HG02970 (cell line): ENCODE data around the gene ZNF638.

Experiments used
- ATAC-seq: cut with Tn5 transposase; IDR thresholded peaks from one replicate; pipeline ENCODE4 v1.9.1; 2021; ENCODE audit warnings: mild to moderate bottlenecking, moderate library complexity, moderate number of reproducible peaks; ENCODE audit not compliant: unreplicated experiment, low FRiP score

Gene ZNF638

DNA sequence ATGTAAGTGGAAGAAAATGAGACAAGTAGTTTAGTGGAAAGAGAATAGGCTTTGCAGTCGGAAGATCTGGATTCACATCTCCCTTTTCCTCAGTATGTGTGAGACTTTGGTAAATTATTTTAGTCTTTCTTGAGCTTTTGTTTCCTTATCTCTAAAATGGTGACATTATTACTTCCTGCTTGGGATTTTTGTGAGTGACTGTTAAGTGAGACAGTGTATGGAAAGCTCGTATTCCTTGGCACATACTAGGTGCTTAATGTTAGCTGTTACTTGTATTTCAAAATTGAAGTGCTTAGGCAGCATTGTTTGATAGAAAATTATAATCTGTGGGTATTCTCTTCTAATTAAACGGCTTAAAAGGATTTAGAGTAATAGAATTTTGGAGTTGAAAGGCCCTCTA lies 2.0 kb downstream of the ZNF638 start:
- ATAC-seq, result no peak

GRCh38 chr2:71336384-71336783 lies 4.8 kb downstream of the ZNF638 start:
- no peak for ATAC-seq

GRCh38 chr2:71336802-71337201 lies 5.2 kb downstream of the ZNF638 start:
- no peak for ATAC-seq

- ATAC-seq, result no peak
Measured at GRCh38 chr2:71337776-71338175, 6.2 kb downstream of the ZNF638 start.

- ATAC-seq, result no peak
Measured at GRCh38 chr2:71339685-71340084, 8.1 kb downstream of the ZNF638 start.

- ATAC-seq, result no peak
Measured at GRCh38 chr2:71340176-71340575, 8.6 kb downstream of the ZNF638 start.

GRCh38 chr2:71341645-71342044 lies 10.1 kb downstream of the ZNF638 start:
- ATAC-seq, result no peak

DNA sequence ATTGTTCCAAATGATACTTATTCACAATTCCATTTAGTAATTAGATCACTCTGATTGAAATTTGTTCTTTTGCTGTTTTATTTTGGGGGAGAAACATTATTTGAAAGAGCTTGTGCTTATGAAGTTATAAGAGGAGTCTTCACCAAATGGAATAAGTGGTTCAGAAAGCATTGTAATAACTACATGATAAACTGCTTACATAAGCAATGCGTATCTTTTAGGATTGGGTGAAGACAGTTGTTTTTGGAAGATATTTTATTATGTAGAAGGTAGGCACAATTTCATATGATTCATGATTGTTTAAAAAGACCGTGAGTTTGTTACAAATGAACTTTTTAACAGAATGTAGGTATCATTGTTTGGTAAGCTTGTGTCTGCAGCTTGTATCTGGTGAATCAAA lies 14.5 kb downstream of the ZNF638 start:
- ATAC-seq, result no peak

- ATAC-seq, result no peak
Measured at GRCh38 chr2:71347517-71347916, 15.9 kb downstream of the ZNF638 start.

DNA sequence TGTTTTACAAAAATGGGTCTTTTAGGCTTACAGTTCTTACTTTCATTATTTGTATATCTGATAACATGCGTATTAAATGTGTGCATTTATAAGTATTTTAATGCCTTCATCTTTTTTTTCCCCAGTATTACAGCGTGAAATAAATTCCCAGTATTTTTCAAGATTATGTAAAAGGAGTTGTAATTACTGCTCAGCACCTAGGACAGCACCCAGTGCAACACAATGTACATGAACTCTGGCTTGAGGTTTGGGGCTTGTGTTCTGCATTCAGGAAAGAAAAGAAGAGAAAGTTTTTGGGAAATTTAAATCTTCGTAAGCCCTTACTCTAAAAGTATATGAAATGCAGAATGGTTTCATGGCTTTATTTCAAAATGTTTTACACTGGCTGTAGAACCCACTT lies 16.7 kb downstream of the ZNF638 start:
- no peak for ATAC-seq

DNA sequence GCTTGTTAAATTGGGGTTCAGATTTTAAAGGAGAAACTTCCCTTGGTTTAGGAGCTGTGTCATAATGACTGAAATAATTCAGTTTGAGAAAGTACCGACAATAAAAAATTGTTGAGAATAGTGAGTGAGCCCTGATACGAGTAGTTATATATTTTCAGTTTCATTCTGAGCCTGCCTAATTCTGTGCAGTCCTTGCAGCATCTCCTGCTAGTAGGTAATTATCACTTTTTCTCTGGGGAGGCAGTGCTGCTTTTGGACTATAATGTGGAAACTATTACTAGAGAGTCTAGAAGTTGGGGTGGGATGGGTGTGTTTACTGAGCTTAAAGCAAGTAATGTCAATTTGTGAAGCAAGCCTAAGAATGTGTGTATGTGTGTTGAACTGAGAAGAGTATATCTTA lies 21.7 kb downstream of the ZNF638 start:
- no peak for ATAC-seq

DNA sequence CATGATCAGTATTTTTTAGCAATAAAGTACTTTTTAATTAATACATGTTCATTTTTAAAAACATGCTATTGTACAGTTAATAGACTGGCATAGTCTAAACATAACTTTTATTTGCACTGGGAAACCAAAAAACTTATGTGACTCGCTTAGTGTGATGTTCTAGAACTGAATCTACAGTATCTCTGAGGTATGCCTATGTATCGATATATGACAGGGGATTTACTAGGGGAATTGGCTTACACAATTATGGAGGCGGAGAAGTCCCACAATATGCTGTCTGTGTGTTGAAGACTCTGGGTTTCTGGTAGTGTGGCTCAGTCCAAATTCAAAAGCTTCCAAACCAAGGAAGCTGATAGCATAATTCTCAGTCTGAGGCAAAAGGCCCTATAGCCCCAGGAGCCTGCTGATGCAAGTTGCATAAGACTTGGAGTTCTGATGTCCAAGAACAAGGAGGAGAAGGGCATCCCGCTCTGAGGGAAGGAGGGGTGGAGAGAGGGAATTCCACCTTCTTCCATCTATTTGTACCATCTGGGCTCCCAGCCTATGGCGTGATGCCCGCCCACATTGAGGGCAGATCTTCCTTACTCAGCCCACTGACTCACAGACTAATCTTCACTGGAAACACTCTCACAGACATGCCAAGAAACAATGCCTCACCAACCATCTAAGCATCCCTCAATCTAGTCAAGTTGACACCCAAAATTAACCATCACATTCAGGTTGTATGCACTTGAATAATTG lies 27.5 kb downstream of the ZNF638 start:
- ATAC-seq, result no peak

GRCh38 chr2:71360434-71360975 lies 28.9 kb downstream of the ZNF638 start:
- no peak for ATAC-seq

DNA sequence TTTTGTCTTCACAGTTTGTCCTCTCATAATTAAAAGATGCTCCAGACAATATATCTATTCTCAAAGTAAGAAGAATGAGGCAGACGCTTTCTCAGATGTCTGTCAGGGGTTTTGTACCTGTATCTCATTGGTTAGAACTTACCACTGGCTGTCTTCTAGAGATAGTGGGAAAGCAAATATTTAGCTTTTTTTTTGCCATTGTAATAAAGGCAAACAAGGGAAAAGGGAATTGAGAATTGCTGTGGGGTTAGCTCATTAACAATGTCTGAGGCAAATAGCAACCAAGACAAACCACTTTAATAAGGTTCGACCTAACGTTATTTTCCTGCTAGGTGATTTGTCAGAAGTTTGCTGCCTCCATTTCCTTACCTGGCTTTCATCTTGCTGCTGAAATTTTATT lies 30.0 kb downstream of the ZNF638 start:
- ATAC-seq, result no peak

- ATAC-seq, result no peak
Measured at GRCh38 chr2:71362447-71362846, 30.9 kb downstream of the ZNF638 start.

DNA sequence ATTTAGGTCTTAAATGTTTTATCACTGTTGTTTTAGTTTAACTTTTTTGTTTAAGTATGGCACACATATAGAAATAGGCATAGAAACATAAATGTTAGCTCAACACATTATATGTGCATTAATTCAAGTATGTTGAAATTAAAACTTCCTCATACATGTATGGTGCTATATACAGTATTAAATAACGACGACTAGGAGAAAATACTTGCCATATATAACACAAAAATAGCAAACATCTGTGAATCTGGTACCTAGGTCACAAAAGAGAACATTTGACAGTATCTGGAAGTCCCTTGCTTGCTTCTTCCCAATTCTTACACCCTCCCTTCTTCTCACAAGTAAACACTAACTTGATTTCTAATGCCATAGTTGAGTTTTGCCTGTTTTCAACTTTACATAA lies 38.4 kb downstream of the ZNF638 start:
- no peak for ATAC-seq

DNA sequence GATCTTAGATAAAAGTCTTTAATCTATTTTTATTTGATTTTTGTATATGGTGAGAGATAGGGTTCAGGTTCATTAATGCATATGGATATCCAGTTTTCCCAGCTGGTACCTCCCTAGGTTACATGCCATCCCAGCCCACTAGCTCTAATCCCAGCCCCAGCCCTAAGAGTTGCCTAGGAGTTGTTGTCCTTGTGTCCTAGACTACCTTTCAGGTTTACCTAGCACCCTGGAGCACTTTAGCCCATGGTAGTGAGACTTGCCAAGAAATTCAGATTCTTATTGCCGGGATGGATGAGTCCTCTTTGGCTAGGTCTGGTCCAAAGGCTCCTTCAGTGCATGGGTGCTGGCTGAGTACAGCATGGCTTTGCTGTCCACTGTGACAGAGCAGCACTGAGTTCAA lies 40.5 kb downstream of the ZNF638 start:
- no peak for ATAC-seq

- ATAC-seq, result no peak
Measured at GRCh38 chr2:71379086-71379485, 47.5 kb downstream of the ZNF638 start.

DNA sequence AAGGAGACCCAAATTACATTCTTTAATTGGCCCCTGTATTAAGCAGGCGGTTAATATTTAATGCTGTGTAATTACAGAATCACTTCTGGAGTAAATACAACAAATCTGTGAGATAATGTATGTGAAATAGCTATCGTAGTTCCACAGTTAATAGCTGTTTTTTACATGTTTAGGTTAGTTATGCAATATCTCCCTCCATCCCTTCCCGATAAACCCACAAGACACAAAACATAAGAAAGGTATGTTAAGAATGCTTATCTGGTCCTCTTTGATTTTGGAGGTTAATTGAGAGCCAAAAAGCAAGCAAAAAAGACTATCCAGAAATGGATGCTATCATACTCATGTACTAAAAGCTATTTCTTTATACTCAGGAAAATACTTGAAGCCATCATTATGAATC lies 49.1 kb downstream of the ZNF638 start:
- ATAC-seq, result no peak

DNA sequence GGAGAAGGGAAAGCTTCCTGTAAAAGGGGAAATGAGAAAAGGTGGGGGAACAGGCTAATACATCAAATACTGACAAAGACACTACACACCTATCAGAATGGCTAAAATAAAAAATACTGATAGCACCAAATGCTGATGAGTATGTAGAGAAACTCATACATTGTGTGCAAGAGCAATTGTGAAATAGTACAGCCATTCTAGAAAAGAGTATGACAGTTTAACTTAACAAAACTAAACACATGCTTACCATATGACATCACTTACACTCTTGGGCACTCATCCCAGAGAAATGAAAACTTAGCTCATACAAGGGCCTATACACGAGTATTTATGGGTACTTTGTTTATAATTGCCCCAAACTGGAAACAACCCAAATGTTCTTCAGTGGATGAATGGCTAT lies 53.4 kb downstream of the ZNF638 start:
- no peak for ATAC-seq

GRCh38 chr2:71388214-71388613 lies 56.6 kb downstream of the ZNF638 start:
- no peak for ATAC-seq

GRCh38 chr2:71389384-71390072 lies 57.9 kb downstream of the ZNF638 start:
- ATAC-seq, result no peak
